K562 (cell line): ENCODE results near the gene TMA16. TPM values are rescaled to one million over a fixed set of nuclear protein-coding genes. Genes with fewer than 3 reads are reported as not detected.

Source experiments
- BDP1 ChIP-seq: IDR thresholded peaks from 3 replicates; pipeline ENCODE4 v1.6.1; 2011; ENCODE audit not compliant: insufficient read length, insufficient read depth
- HMG20A ChIP-seq: fragments of 450-650 bp; formaldehyde crosslinking; conservative IDR thresholded peaks from 2 replicates; pipeline ENCODE4 v1.4.0; 2020; ENCODE audit warnings: mild to moderate bottlenecking, mixed read lengths
- MEF2D ChIP-seq: conservative IDR thresholded peaks from 2 replicates; pipeline ENCODE4 v1.6.1; 2016; ENCODE audit warnings: low read depth, missing genetic modification characterization, missing compliant biosample characterization
- POU5F1 ChIP-seq: fragments of 150-350 bp; IDR thresholded peaks from 2 replicates; pipeline ENCODE4 v1.6.1; 2014; ENCODE audit warnings: borderline replicate concordance, low read length, low read depth, mild to moderate bottlenecking; ENCODE audit not compliant: partially characterized antibody
- polyA plus RNA-seq, 8 experiments: library from polyadenylated mRNA; depleted of rRNA in 4 of 8; stranded (reverse) in 5 of 8; unstranded in 3 of 8; fragments of >200 nt; fragmentation: Nextera tagmentation in 2 of 8; fragmentation: Illumina TruSeq in 1 of 8; extraction: Ambion mirVana in 2 of 8; extraction: Trizol in 1 of 8; gene quantifications; 2 replicates each; pipeline versions ENCODE4 v1.2.1 to v1.2.3, GENCODE V29; 2011 to 2014; ENCODE audit warnings: inconsistent platforms in 1 of 8, missing spikeins in 1 of 8
- total RNA-seq, 7 experiments: library from RNA; depleted of rRNA in 6 of 7; stranded (reverse); fragments of >200 nt in 6 of 7; fragmentation: Illumina TruSeq in 2 of 7; extraction: Trizol in 2 of 7; gene quantifications; 2 replicates each; pipeline versions ENCODE4 v1.2.1 to v1.2.3, GENCODE V29; 2011 to 2021; ENCODE audit warnings: low replicate concordance in 1 of 7
- TF ChIP-seq, protein P1 (sequence below): fragments of 200-600 bp; sonication (generic); IDR thresholded peaks from one replicate; pipeline ENCODE4 v1.6.1; 2012; ENCODE audit warnings: mild to moderate bottlenecking, low read depth, low read length, inconsistent platforms
- TF ChIP-seq, protein P2 (sequence below): fragments of 450-650 bp; conservative IDR thresholded peaks from 2 replicates; pipeline ENCODE4 v1.6.1; 2016; ENCODE audit warnings: missing genetic modification characterization, low read depth, mild to moderate bottlenecking, control low read depth, missing compliant biosample characterization
- TF ChIP-seq, protein P3 (sequence below), 3 experiments: IDR thresholded peaks in 2 of 3; conservative IDR thresholded peaks in 1 of 3; 2 replicates each; pipeline ENCODE4 v1.5.1; 2011 to 2012; ENCODE audit warnings: low read length in 3 of 3, mild to moderate bottlenecking in 3 of 3, control low read depth in 2 of 3, improper control_type of control experiment in 1 of 3, inconsistent platforms in 1 of 3, low read depth in 1 of 3, mixed read lengths in 1 of 3, moderate library complexity in 1 of 3; ENCODE audit not compliant: insufficient read depth in 2 of 3
- TF ChIP-seq, protein P4 (sequence below): sonication (generic); formaldehyde crosslinking; IDR thresholded peaks from 2 replicates; pipeline ENCODE4 v1.8.0; 2022; ENCODE audit warnings: mild to moderate bottlenecking, missing genetic modification reagents, borderline replicate concordance

TMA16 gene
- total and polyA plus RNA-seq, 9 of the 15 experiments (the other 6 are each of a cell fraction or from before 2014, with no cell fraction given): 27.7 to 74.8 (median 66.6) TPM

DNA sequence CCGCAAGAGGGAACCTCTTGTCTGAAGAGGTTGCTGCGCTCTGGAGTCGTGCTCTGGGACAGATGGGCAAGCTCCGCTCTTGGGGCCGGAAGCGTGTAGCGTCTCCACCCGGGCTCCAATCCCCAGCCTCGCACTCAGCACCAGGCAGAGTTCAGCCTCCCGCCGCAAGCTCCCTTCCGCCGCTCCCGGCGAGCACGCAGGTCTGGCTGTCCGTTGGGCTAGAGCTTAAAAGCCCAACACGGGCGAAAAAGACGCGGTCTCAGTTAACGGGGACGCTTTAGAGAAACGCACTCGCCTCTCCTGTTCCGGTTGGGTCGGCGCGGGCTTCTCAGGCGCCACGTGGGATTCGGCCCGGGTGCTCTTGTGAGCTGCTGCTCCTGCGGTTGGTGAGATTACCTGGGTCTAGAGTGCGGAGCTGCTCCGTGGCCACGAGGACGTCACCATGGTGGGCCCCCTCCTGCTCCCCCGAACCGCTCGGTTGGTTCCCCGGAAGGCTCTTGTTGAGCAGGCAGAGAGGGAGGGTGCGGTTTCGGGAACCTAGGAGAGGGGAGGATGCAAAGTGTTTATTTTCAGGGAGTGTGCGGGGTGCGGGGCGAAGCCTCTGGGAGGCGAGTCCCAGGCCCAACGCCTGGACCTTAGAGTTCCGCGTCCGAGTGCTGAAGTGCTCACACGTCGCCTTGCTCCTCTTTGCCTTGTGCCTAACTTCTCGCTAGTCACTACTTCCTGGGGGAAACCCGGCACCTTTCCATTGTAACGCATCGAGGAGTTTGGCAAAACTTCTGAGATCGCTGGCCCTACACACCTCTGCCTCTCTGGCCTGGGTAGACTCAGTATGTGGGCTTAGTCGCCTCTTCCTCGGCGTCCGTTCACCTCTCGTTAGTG lies at the start of gene TMA16 (continued):
- TF ChIP-seq, protein P1, sequence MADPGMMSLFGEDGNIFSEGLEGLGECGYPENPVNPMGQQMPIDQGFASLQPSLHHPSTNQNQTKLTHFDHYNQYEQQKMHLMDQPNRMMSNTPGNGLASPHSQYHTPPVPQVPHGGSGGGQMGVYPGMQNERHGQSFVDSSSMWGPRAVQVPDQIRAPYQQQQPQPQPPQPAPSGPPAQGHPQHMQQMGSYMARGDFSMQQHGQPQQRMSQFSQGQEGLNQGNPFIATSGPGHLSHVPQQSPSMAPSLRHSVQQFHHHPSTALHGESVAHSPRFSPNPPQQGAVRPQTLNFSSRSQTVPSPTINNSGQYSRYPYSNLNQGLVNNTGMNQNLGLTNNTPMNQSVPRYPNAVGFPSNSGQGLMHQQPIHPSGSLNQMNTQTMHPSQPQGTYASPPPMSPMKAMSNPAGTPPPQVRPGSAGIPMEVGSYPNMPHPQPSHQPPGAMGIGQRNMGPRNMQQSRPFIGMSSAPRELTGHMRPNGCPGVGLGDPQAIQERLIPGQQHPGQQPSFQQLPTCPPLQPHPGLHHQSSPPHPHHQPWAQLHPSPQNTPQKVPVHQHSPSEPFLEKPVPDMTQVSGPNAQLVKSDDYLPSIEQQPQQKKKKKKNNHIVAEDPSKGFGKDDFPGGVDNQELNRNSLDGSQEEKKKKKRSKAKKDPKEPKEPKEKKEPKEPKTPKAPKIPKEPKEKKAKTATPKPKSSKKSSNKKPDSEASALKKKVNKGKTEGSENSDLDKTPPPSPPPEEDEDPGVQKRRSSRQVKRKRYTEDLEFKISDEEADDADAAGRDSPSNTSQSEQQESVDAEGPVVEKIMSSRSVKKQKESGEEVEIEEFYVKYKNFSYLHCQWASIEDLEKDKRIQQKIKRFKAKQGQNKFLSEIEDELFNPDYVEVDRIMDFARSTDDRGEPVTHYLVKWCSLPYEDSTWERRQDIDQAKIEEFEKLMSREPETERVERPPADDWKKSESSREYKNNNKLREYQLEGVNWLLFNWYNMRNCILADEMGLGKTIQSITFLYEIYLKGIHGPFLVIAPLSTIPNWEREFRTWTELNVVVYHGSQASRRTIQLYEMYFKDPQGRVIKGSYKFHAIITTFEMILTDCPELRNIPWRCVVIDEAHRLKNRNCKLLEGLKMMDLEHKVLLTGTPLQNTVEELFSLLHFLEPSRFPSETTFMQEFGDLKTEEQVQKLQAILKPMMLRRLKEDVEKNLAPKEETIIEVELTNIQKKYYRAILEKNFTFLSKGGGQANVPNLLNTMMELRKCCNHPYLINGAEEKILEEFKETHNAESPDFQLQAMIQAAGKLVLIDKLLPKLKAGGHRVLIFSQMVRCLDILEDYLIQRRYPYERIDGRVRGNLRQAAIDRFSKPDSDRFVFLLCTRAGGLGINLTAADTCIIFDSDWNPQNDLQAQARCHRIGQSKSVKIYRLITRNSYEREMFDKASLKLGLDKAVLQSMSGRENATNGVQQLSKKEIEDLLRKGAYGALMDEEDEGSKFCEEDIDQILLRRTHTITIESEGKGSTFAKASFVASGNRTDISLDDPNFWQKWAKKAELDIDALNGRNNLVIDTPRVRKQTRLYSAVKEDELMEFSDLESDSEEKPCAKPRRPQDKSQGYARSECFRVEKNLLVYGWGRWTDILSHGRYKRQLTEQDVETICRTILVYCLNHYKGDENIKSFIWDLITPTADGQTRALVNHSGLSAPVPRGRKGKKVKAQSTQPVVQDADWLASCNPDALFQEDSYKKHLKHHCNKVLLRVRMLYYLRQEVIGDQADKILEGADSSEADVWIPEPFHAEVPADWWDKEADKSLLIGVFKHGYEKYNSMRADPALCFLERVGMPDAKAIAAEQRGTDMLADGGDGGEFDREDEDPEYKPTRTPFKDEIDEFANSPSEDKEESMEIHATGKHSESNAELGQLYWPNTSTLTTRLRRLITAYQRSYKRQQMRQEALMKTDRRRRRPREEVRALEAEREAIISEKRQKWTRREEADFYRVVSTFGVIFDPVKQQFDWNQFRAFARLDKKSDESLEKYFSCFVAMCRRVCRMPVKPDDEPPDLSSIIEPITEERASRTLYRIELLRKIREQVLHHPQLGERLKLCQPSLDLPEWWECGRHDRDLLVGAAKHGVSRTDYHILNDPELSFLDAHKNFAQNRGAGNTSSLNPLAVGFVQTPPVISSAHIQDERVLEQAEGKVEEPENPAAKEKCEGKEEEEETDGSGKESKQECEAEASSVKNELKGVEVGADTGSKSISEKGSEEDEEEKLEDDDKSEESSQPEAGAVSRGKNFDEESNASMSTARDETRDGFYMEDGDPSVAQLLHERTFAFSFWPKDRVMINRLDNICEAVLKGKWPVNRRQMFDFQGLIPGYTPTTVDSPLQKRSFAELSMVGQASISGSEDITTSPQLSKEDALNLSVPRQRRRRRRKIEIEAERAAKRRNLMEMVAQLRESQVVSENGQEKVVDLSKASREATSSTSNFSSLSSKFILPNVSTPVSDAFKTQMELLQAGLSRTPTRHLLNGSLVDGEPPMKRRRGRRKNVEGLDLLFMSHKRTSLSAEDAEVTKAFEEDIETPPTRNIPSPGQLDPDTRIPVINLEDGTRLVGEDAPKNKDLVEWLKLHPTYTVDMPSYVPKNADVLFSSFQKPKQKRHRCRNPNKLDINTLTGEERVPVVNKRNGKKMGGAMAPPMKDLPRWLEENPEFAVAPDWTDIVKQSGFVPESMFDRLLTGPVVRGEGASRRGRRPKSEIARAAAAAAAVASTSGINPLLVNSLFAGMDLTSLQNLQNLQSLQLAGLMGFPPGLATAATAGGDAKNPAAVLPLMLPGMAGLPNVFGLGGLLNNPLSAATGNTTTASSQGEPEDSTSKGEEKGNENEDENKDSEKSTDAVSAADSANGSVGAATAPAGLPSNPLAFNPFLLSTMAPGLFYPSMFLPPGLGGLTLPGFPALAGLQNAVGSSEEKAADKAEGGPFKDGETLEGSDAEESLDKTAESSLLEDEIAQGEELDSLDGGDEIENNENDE: no peak
- TF ChIP-seq, protein P2, sequence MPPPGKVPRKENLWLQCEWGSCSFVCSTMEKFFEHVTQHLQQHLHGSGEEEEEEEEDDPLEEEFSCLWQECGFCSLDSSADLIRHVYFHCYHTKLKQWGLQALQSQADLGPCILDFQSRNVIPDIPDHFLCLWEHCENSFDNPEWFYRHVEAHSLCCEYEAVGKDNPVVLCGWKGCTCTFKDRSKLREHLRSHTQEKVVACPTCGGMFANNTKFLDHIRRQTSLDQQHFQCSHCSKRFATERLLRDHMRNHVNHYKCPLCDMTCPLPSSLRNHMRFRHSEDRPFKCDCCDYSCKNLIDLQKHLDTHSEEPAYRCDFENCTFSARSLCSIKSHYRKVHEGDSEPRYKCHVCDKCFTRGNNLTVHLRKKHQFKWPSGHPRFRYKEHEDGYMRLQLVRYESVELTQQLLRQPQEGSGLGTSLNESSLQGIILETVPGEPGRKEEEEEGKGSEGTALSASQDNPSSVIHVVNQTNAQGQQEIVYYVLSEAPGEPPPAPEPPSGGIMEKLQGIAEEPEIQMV (tag): no peak
- TF ChIP-seq, protein P3, sequence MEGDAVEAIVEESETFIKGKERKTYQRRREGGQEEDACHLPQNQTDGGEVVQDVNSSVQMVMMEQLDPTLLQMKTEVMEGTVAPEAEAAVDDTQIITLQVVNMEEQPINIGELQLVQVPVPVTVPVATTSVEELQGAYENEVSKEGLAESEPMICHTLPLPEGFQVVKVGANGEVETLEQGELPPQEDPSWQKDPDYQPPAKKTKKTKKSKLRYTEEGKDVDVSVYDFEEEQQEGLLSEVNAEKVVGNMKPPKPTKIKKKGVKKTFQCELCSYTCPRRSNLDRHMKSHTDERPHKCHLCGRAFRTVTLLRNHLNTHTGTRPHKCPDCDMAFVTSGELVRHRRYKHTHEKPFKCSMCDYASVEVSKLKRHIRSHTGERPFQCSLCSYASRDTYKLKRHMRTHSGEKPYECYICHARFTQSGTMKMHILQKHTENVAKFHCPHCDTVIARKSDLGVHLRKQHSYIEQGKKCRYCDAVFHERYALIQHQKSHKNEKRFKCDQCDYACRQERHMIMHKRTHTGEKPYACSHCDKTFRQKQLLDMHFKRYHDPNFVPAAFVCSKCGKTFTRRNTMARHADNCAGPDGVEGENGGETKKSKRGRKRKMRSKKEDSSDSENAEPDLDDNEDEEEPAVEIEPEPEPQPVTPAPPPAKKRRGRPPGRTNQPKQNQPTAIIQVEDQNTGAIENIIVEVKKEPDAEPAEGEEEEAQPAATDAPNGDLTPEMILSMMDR (IDR thresholded peaks at IDR 0.05 in 2 of 3, conservative IDR thresholded peaks at IDR 0.05 in 1 of 3; ENCODE audit: insufficient read depth in 2 of 3, low read depth in 1 of 3, low read length in 3 of 3): no peak
- TF ChIP-seq BDP1: no peak
- no peak for TF ChIP-seq POU5F1
- TF ChIP-seq, protein P4, sequence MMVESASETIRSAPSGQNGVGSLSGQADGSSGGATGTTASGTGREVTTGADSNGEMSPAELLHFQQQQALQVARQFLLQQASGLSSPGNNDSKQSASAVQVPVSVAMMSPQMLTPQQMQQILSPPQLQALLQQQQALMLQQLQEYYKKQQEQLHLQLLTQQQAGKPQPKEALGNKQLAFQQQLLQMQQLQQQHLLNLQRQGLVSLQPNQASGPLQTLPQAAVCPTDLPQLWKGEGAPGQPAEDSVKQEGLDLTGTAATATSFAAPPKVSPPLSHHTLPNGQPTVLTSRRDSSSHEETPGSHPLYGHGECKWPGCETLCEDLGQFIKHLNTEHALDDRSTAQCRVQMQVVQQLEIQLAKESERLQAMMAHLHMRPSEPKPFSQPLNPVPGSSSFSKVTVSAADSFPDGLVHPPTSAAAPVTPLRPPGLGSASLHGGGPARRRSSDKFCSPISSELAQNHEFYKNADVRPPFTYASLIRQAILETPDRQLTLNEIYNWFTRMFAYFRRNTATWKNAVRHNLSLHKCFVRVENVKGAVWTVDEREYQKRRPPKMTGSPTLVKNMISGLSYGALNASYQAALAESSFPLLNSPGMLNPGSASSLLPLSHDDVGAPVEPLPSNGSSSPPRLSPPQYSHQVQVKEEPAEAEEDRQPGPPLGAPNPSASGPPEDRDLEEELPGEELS: peak; percentile 86
- TF ChIP-seq HMG20A (CRISPR knock-in tag): no peak
- 0 out of 2 replicates have a peak, but pooled peaks have one; percentile 27 for TF ChIP-seq MEF2D (tag)
